Loucy (cell line): ENCODE results near the gene LRRC26.
A peak's percentile ranks its signal among the peaks of the same experiment; 100 is the strongest.

Experiments used
- H2AFZ ChIP-seq: fragments of 200-600 bp; sonication (generic); 2 replicates; pipeline ENCODE4 v1.6.0; 2016; ENCODE audit warnings: antibody characterized with exemption, mild to moderate bottlenecking, low read length, moderate library complexity
- H3F3A ChIP-seq: fragments of 200-600 bp; 2 replicates; pipeline ENCODE4 v1.6.0; 2016; ENCODE audit warnings: antibody characterized with exemption, low read depth, mild to moderate bottlenecking
- H3K27me3 ChIP-seq: fragments of 200-600 bp; sonication (generic); 2 replicates; pipeline ENCODE4 v1.6.1; 2014; ENCODE audit warnings: low read length, mild to moderate bottlenecking; ENCODE audit not compliant: insufficient read depth, poor library complexity, severe bottlenecking
- H3K36me3 ChIP-seq: fragments of 200-600 bp; sonication (generic); 2 replicates; pipeline ENCODE4 v1.6.1; 2016; ENCODE audit warnings: low read length; ENCODE audit not compliant: insufficient read depth
- H3K4me1 ChIP-seq: fragments of 200-600 bp; sonication (generic); 2 replicates; pipeline ENCODE4 v1.5.1; 2014; ENCODE audit warnings: low read length, mild to moderate bottlenecking; ENCODE audit not compliant: insufficient read depth, poor library complexity, severe bottlenecking
- H3K4me2 ChIP-seq: fragments of 200-600 bp; sonication (generic); 2 replicates; pipeline ENCODE4 v1.6.0; 2014; ENCODE audit warnings: antibody characterized with exemption, low read length, low read depth, mild to moderate bottlenecking; ENCODE audit not compliant: poor library complexity, severe bottlenecking
- H3K4me3 ChIP-seq: fragments of 200-600 bp; sonication (generic); 2 replicates; pipeline ENCODE4 v1.5.1; 2014; ENCODE audit warnings: low read length, mild to moderate bottlenecking, mixed read lengths; ENCODE audit not compliant: poor library complexity, severe bottlenecking
- H3K79me2 ChIP-seq: fragments of 200-600 bp; sonication (generic); 2 replicates; pipeline ENCODE4 v1.6.1; 2014; ENCODE audit warnings: low read length; ENCODE audit not compliant: insufficient read depth
- H3K9ac ChIP-seq: fragments of 200-600 bp; sonication (generic); 2 replicates; pipeline ENCODE4 v1.6.0; 2014; ENCODE audit warnings: mild to moderate bottlenecking, low read depth, low read length, moderate library complexity; ENCODE audit not compliant: poor library complexity, severe bottlenecking
- H3K9me2 ChIP-seq: fragments of 200-600 bp; sonication (generic); replicated peaks from 2 replicates; pipeline ENCODE4 v1.6.1; 2016; ENCODE audit warnings: low read depth, low read length, mixed read lengths
- H3K9me3 ChIP-seq: fragments of 200-600 bp; sonication (generic); 2 replicates; pipeline ENCODE4 v1.6.1; 2014; ENCODE audit warnings: mild to moderate bottlenecking, antibody characterized with exemption, low read length, low read depth; ENCODE audit not compliant: insufficient read depth
- H4K20me1 ChIP-seq: fragments of 200-600 bp; sonication (generic); 2 replicates; pipeline ENCODE4 v1.6.0; 2014; ENCODE audit warnings: antibody characterized with exemption, low read length, mild to moderate bottlenecking; ENCODE audit not compliant: insufficient read depth, poor library complexity, severe bottlenecking
- CTCF ChIP-seq: fragments of 200-600 bp; sonication (generic); conservative IDR thresholded peaks from 2 replicates; pipeline ENCODE4 v1.5.1; 2014; ENCODE audit warnings: mild to moderate bottlenecking, antibody characterized with exemption, low read length
- EZH2phosphoT487 ChIP-seq: fragments of 200-600 bp; IDR thresholded peaks from 2 replicates; pipeline ENCODE4 v1.6.1; 2018; ENCODE audit warnings: antibody characterized with exemption, mild to moderate bottlenecking, moderate library complexity, borderline replicate concordance

LRRC26 gene

GRCh38 chr9:137214620-137215019 is 44.8 kb upstream of the LRRC26 start:
- Histone ChIP-seq H3K4me1 (no peaks in the 10 kb centered on the region), H3K4me2 (no peak overlapping the region), H3F3A (no peaks in the 10 kb centered on the region), H3K4me3 (no peak overlapping the region), H3K36me3 (no peaks in the 10 kb centered on the region), H3K9me3 (no peaks in the 10 kb centered on the region), H3K9ac (no peak overlapping the region), H3K9me2 (no peaks in the 10 kb centered on the region), H2AFZ (no peak overlapping the region), H3K27me3 (no peaks in the 10 kb centered on the region), H4K20me1 (no peaks in the 10 kb centered on the region), H3K79me2 (no peaks in the 10 kb centered on the region)
- TF ChIP-seq EZH2phosphoT487, result no peak
- TF ChIP-seq CTCF, result no peak

- no peaks in the 10 kb centered on the region for H4K20me1 ChIP-seq
- no peak overlapping the region for H2AFZ ChIP-seq
- no peaks in the 10 kb centered on the region for H3K27me3 ChIP-seq
- H3K9ac ChIP-seq, result no peak overlapping the region
- no peak overlapping the region for H3K4me3 ChIP-seq
- no peaks in the 10 kb centered on the region for H3K9me2 ChIP-seq
- H3K36me3 ChIP-seq, result no peaks in the 10 kb centered on the region
- no peaks in the 10 kb centered on the region for H3F3A ChIP-seq
- no peaks in the 10 kb centered on the region for H3K9me3 ChIP-seq
- H3K4me2 ChIP-seq, result no peak overlapping the region
- H3K4me1 ChIP-seq, result no peaks in the 10 kb centered on the region
- H3K79me2 ChIP-seq, result no peaks in the 10 kb centered on the region
- TF ChIP-seq CTCF (peak; percentile 25; the same call in 1 of the 2 replicates), EZH2phosphoT487 (no peak)
These were observed 43.6 kb upstream of the LRRC26 start for GRCh38 chr9:137213160-137214060.

- Histone ChIP-seq H2AFZ (no peak overlapping the region), H3K36me3 (no peaks in the 10 kb centered on the region), H4K20me1 (no peaks in the 10 kb centered on the region), H3K9me3 (no peaks in the 10 kb centered on the region), H3K4me2 (no peak overlapping the region), H3K79me2 (peaks cover 5% of the 10 kb centered on the region; the same call in 1 of the 2 replicates), H3K4me3 (no peak overlapping the region), H3K4me1 (peaks cover 1% of the 10 kb centered on the region), H3K9ac (no peak overlapping the region), H3K9me2 (no peaks in the 10 kb centered on the region), H3F3A (no peaks in the 10 kb centered on the region), H3K27me3 (no peaks in the 10 kb centered on the region)
- TF ChIP-seq CTCF, result no peak; the same call in 1 of the 2 replicates
- no peak for TF ChIP-seq EZH2phosphoT487
These were observed 42.7 kb upstream of the LRRC26 start for GRCh38 chr9:137212520-137212919.
